Gastroesophageal sphincter (tissue), 3 donors: ENCODE results near the gene KRT35.

Experiments
- CTCF ChIP-seq, 4 experiments: fragments of 200-600 bp in 2 of 4; fragments of 450-650 bp in 2 of 4; sonication (generic) in 1 of 4; IDR thresholded peaks; one replicate each; pipeline ENCODE4 v1.5.1; 2017 to 2019; ENCODE audit warnings: antibody characterized with exemption in 4 of 4, mild to moderate bottlenecking in 2 of 4, moderate library complexity in 2 of 4
- EP300 ChIP-seq: sonication (generic); formaldehyde crosslinking; IDR thresholded peaks from one replicate; pipeline ENCODE4 v1.6.1; 2017; ENCODE audit warnings: antibody characterized with exemption, mild to moderate bottlenecking
- POLR2A ChIP-seq, 2 donors: fragments of 450-650 bp; IDR thresholded peaks; one replicate each; pipeline ENCODE4 v1.6.1; 2017; ENCODE audit warnings: antibody characterized with exemption in 2 of 2, mild to moderate bottlenecking in 2 of 2, moderate library complexity in 1 of 2
- POLR2AphosphoS5 ChIP-seq: sonication (generic); formaldehyde crosslinking; IDR thresholded peaks from one replicate; pipeline ENCODE4 v1.6.1; 2017; ENCODE audit warnings: antibody characterized with exemption

GRCh38 chr17:41467561-41467960 lies 13.4 kb downstream of the KRT35 start:
- no peak for TF ChIP-seq CTCF (IDR thresholded peaks at IDR 0.05)
- TF ChIP-seq POLR2A (IDR thresholded peaks at IDR 0.05): no peak
- TF ChIP-seq EP300: no peak
- TF ChIP-seq POLR2AphosphoS5: no peak
